ENCODE results near the gene RHOU.

Gene RHOU

GRCh38 chr1:228737601-228738041, 2.3 kb downstream of the RHOU start:
- DNase-seq (ENCODE audit: low read depth in 2 of 2) = no peak

- no peak for DNase-seq (ENCODE audit: low read depth in 2 of 2)
Measured at GRCh38 chr1:228739826-228740225, 4.5 kb downstream of the RHOU start.

- no peak for DNase-seq (ENCODE audit: low read depth in 2 of 2)
Measured at GRCh38 chr1:228740543-228741317, 5.5 kb downstream of the RHOU start.

GRCh38 chr1:228742281-228742860, 7.1 kb downstream of the RHOU start:
- DNase-seq (ENCODE audit: low read depth in 2 of 2) = no peak

- no peak for DNase-seq (ENCODE audit: low read depth in 2 of 2)
Measured at GRCh38 chr1:228743405-228743804, 8.1 kb downstream of the RHOU start.

GRCh38 chr1:228744356-228744755, 9.1 kb downstream of the RHOU start:
- DNase-seq (ENCODE audit: low read depth in 2 of 2) = no peak

- no peak for DNase-seq (ENCODE audit: low read depth in 2 of 2)
Measured at GRCh38 chr1:228744918-228745317, 9.6 kb downstream of the RHOU start.

- no peak for DNase-seq (ENCODE audit: low read depth in 2 of 2)
Measured at GRCh38 chr1:228745497-228745896, 10.2 kb downstream of the RHOU start.

GRCh38 chr1:228747301-228747935, 12.1 kb downstream of the RHOU start:
- DNase-seq (ENCODE audit: low read depth in 2 of 2) = no peak

- no peak for DNase-seq (ENCODE audit: low read depth in 2 of 2)
Measured at GRCh38 chr1:228748029-228748428, 12.8 kb downstream of the RHOU start.

- DNase-seq (ENCODE audit: low read depth in 2 of 2) = no peak
Measured at GRCh38 chr1:228748431-228748830, 13.2 kb downstream of the RHOU start.

GRCh38 chr1:228749765-228750164, 14.5 kb downstream of the RHOU start:
- DNase-seq (ENCODE audit: low read depth in 2 of 2) = no peak

- DNase-seq (ENCODE audit: low read depth in 2 of 2) = no peak
Measured at GRCh38 chr1:228750915-228751314, 15.6 kb downstream of the RHOU start.

GRCh38 chr1:228751360-228752098, 16.2 kb downstream of the RHOU start:
- DNase-seq (ENCODE audit: low read depth in 2 of 2) = no peak

- no peak for DNase-seq (ENCODE audit: low read depth in 2 of 2)
Measured at GRCh38 chr1:228752258-228752657, 17.0 kb downstream of the RHOU start.

- no peak for DNase-seq (ENCODE audit: low read depth in 2 of 2)
Measured at GRCh38 chr1:228752675-228753265, 17.5 kb downstream of the RHOU start.

GRCh38 chr1:228753287-228753686, 18.0 kb downstream of the RHOU start:
- DNase-seq (ENCODE audit: low read depth in 2 of 2) = no peak

GRCh38 chr1:228753786-228754360, 18.6 kb downstream of the RHOU start:
- DNase-seq (ENCODE audit: low read depth in 2 of 2) = no peak

- DNase-seq (ENCODE audit: low read depth in 2 of 2) = no peak
Measured at GRCh38 chr1:228754646-228755268, 19.5 kb downstream of the RHOU start.

GRCh38 chr1:228755800-228756199, 20.5 kb downstream of the RHOU start:
- no peak for DNase-seq (ENCODE audit: low read depth in 2 of 2)

GRCh38 chr1:228756457-228756856, 21.2 kb downstream of the RHOU start:
- DNase-seq (ENCODE audit: low read depth in 2 of 2) = no peak
